Ishikawa (cell line): ENCODE measurements around the gene SCGB1A1.

Source experiments
- CEBPB ChIP-seq: IDR thresholded peaks from 2 replicates; pipeline ENCODE4 v1.6.1; 2012
- CREB1 ChIP-seq: IDR thresholded peaks from 2 replicates; pipeline ENCODE4 v1.6.1; 2012; ENCODE audit warnings: low read depth
- EGR1 ChIP-seq: IDR thresholded peaks from 2 replicates; pipeline ENCODE4 v1.6.1; 2012
- EP300 ChIP-seq: IDR thresholded peaks from 2 replicates; pipeline ENCODE4 v1.6.1; 2012; ENCODE audit warnings: borderline replicate concordance
- FOXM1 ChIP-seq: IDR thresholded peaks from 2 replicates; pipeline ENCODE4 v1.6.1; 2012; ENCODE audit warnings: low read depth, borderline replicate concordance
- NFIC ChIP-seq: IDR thresholded peaks from 2 replicates; pipeline ENCODE4 v1.6.1; 2012
- RAD21 ChIP-seq: IDR thresholded peaks from 2 replicates; pipeline ENCODE4 v1.6.1; 2012; ENCODE audit warnings: low read depth
- TAF1 ChIP-seq: IDR thresholded peaks from 2 replicates; pipeline ENCODE4 v1.6.1; 2012; ENCODE audit warnings: low read depth, mild to moderate bottlenecking
- TCF12 ChIP-seq: IDR thresholded peaks from 2 replicates; pipeline ENCODE4 v1.6.1; 2012; ENCODE audit warnings: low read depth
- TEAD4 ChIP-seq: IDR thresholded peaks from 2 replicates; pipeline ENCODE4 v1.6.1; 2012
- YY1 ChIP-seq: IDR thresholded peaks from 2 replicates; pipeline ENCODE4 v1.6.1; 2012; ENCODE audit warnings: low read depth
- ZBTB7A ChIP-seq: IDR thresholded peaks from 2 replicates; pipeline ENCODE4 v1.6.1; 2012; ENCODE audit warnings: low read depth
- TF ChIP-seq, protein P1 (sequence below): IDR thresholded peaks from 2 replicates; pipeline ENCODE4 v1.6.1; 2012
- TF ChIP-seq, protein P2 (sequence below): IDR thresholded peaks from 2 replicates; pipeline ENCODE4 v1.6.1; 2012
- TF ChIP-seq, protein P3 (sequence below): IDR thresholded peaks from 2 replicates; pipeline ENCODE4 v1.6.1; 2012; ENCODE audit warnings: low read depth, mild to moderate bottlenecking

SCGB1A1 gene

DNA sequence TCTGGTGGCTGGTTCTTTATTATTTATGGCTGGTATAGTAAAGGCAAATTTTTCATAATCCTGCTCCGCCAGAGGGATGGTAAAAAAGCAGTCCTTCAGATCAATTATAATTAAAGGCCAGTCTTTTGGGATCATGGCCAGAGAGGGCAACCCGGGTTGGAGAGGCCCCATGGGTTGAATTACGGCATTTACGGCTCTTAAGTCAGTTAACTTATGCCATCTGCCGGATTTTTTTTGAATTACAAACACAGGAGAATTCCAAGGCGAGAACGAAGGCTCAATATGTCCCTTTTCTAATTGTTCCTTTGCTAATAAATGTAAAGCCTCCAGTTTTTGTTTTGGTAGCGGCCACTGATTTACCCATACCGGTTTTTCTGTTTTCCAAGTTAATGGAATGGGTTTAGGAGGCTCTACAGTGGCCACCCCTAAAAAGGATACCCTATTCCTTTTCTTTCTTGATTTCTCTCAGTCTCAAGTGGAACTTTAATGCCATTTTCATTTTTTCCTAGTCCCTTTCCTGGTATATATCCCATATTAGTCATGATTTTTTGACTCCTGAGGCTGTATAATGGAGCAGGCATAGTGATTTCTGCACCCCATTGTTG lies 40.3 kb upstream of the SCGB1A1 start:
- peak; percentile 62 for TF ChIP-seq RAD21

DNA sequence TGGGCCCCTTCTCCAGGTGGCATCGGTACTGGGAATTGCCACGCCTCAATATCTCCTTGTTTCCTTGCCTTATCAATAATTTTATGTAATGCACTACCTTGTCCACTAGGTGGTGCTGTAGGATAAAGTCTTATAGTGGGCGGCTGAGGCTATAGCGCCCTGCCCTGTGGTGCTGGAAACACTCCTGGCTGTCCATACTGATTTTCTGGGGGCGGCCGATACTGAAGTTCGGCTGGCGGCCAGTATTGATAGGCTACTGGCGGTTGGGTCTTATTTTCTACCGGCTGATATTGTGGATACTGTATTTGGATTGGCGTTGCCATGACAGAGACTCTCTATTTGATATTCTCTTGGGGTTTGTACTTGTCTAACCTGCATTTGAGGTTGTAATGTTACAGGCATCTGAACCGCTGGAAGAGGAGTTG lies 38.0 kb upstream of the SCGB1A1 start:
- TF ChIP-seq RAD21: peak; percentile 72

DNA sequence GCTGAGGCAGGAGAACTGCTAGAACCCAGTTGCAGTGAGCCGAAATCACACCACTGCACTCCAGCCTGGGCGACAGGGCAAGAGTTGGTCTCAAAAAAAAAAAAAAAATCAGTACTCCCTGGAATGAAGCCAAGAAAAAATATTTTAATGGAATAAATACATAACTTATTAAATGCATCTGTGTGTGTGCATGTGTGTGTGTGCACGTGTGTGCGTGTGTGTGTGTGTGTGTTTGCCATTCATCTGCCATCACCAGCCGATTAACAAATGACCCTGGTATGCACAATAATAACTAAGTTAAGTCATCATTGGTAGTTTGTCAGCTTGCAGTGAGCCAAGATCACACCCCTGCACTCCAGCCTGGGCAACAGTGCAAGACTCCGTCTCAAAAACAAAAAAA lies 35.0 kb upstream of the SCGB1A1 start:
- TF ChIP-seq FOXM1: no peak

DNA sequence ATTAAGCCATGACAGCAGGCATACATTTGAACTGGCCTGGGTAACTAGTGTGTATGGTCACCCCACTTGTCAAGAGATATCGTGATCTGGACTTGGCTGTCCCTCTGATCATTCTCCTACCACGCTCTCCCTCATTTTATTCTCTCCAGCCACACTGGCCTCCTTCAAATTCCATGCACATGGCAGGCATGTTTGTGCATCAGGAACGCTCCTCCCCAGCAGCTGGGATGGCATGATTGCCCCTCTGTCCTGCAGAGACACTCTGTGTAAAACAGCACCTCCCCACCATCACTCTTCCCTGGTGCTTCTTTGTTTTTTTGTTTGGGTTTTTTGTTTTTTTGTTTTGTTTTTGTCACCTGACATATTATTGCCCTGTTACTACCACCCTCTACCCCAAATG lies 31.5 kb upstream of the SCGB1A1 start:
- TF ChIP-seq, protein P1, sequence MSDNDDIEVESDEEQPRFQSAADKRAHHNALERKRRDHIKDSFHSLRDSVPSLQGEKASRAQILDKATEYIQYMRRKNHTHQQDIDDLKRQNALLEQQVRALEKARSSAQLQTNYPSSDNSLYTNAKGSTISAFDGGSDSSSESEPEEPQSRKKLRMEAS: no peak
- TF ChIP-seq CREB1 (no peak), EGR1 (no peak), TAF1 (no peak), NFIC (no peak), TCF12 (no peak), YY1 (no peak), TEAD4 (no peak), FOXM1 (no peak), ZBTB7A (no peak), RAD21 (no peak), CEBPB (no peak), EP300 (no peak)
- TF ChIP-seq, protein P2, sequence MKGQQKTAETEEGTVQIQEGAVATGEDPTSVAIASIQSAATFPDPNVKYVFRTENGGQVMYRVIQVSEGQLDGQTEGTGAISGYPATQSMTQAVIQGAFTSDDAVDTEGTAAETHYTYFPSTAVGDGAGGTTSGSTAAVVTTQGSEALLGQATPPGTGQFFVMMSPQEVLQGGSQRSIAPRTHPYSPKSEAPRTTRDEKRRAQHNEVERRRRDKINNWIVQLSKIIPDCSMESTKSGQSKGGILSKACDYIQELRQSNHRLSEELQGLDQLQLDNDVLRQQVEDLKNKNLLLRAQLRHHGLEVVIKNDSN: no peak
- TF ChIP-seq, protein P3, sequence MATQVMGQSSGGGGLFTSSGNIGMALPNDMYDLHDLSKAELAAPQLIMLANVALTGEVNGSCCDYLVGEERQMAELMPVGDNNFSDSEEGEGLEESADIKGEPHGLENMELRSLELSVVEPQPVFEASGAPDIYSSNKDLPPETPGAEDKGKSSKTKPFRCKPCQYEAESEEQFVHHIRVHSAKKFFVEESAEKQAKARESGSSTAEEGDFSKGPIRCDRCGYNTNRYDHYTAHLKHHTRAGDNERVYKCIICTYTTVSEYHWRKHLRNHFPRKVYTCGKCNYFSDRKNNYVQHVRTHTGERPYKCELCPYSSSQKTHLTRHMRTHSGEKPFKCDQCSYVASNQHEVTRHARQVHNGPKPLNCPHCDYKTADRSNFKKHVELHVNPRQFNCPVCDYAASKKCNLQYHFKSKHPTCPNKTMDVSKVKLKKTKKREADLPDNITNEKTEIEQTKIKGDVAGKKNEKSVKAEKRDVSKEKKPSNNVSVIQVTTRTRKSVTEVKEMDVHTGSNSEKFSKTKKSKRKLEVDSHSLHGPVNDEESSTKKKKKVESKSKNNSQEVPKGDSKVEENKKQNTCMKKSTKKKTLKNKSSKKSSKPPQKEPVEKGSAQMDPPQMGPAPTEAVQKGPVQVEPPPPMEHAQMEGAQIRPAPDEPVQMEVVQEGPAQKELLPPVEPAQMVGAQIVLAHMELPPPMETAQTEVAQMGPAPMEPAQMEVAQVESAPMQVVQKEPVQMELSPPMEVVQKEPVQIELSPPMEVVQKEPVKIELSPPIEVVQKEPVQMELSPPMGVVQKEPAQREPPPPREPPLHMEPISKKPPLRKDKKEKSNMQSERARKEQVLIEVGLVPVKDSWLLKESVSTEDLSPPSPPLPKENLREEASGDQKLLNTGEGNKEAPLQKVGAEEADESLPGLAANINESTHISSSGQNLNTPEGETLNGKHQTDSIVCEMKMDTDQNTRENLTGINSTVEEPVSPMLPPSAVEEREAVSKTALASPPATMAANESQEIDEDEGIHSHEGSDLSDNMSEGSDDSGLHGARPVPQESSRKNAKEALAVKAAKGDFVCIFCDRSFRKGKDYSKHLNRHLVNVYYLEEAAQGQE: no peak

DNA sequence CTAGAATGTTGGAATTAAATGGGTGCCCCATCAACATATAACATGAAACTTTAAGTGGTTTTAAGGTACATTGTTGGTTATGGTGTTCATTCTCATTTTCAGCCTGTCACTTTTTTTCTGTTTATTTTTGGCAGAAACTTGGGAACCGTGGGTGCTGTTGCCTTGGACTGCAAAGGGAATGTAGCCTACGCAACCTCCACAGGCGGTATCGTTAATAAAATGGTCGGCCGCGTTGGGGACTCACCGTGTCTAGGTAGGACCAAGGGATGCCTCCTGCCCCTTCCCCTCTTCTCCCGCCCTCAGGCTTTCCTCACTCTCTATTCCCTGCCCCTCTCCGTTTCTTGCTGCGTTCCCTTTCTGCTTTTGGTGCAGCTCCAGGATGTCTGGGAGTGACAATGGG lies 29.8 kb upstream of the SCGB1A1 start:
- TF ChIP-seq YY1: no peak
- TF ChIP-seq TCF12: no peak
- TF ChIP-seq, protein P2: no peak
- no peak for TF ChIP-seq CEBPB
- TF ChIP-seq FOXM1: no peak
- TF ChIP-seq, protein P1: no peak

DNA sequence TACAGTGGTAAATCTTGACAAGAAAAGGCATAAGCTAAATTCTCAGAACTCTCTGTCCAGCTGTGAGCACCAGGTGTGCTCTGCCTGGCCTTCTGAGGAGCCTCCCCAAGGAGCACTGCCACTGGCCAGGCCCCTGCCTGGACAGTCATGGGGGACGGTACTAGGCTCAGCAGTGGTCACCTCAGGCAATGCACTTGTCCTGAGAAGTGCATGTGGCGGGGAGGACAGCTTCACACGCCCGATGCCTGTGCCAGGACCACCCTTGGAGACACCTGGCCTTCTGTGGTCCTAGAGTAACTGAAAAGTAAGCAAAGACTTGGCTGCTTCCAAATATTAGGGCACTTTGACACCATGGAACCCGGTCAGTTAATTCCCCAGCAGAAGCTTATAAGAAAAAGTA lies 28.6 kb upstream of the SCGB1A1 start:
- TF ChIP-seq TCF12 (no peak), TAF1 (no peak), CREB1 (no peak), EGR1 (no peak), CEBPB (no peak), YY1 (no peak), EP300 (no peak), ZBTB7A (no peak), RAD21 (no peak), NFIC (no peak), FOXM1 (no peak), TEAD4 (no peak)
- TF ChIP-seq, protein P3: no peak
- TF ChIP-seq, protein P2: no peak
- TF ChIP-seq, protein P1: no peak
